ENCODE measurements around the gene TDRD6.
"Not testable (repeated sequence)": the region's sequence is repeated elsewhere in the genome, so short reads cannot be mapped to it uniquely, and the experiment has no call there.

Gene TDRD6, protein sequence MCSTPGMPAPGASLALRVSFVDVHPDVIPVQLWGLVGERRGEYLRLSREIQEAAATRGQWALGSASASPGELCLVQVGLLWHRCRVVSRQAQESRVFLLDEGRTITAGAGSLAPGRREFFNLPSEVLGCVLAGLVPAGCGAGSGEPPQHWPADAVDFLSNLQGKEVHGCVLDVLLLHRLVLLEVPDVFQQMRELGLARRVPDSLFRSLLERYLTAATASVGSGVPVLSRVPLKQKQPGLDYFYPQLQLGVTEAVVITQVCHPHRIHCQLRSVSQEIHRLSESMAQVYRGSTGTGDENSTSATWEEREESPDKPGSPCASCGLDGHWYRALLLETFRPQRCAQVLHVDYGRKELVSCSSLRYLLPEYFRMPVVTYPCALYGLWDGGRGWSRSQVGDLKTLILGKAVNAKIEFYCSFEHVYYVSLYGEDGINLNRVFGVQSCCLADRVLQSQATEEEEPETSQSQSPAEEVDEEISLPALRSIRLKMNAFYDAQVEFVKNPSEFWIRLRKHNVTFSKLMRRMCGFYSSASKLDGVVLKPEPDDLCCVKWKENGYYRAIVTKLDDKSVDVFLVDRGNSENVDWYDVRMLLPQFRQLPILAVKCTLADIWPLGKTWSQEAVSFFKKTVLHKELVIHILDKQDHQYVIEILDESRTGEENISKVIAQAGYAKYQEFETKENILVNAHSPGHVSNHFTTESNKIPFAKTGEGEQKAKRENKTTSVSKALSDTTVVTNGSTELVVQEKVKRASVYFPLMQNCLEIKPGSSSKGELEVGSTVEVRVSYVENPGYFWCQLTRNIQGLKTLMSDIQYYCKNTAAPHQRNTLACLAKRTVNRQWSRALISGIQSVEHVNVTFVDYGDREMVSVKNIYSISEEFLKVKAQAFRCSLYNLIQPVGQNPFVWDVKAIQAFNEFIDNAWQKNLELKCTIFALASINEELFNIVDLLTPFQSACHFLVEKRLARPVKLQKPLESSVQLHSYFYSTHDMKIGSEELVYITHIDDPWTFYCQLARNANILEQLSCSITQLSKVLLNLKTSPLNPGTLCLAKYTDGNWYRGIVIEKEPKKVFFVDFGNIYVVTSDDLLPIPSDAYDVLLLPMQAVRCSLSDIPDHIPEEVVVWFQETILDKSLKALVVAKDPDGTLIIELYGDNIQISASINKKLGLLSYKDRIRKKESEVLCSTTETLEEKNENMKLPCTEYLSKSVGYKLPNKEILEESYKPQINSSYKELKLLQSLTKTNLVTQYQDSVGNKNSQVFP (N-terminal part only)

DNA sequence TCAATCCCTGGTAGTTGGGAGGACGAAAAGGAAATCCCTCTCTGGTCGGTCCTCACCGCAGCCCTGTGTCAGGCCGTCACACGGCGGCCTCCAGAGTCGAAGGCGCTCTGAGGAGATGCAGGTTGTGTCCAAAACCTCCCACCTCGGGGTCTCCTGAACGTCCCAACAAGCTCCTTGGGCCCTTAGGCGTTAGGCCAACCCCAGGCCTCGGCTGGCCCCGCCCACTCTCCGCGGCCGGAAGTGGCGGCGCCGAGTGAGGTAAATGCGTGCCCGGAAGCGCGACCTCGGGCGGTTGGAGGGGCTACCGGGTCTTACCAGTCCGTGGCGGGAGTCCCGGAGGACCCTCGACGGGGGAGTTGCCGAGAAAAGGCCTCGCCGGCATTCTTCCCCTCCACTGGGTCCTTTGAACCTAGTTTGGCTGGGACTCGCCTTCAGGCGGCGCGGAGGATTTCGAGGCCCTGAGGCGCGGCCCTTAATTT is at the start of gene TDRD6:
TSS of gene TDRD6 (plus strand) at position 267 of the 479 bp plus-strand sequence. CDS start 244 bp downstream, outside the sequence.
- no peak for DNase-seq (ENCODE audit: low read depth)

DNA sequence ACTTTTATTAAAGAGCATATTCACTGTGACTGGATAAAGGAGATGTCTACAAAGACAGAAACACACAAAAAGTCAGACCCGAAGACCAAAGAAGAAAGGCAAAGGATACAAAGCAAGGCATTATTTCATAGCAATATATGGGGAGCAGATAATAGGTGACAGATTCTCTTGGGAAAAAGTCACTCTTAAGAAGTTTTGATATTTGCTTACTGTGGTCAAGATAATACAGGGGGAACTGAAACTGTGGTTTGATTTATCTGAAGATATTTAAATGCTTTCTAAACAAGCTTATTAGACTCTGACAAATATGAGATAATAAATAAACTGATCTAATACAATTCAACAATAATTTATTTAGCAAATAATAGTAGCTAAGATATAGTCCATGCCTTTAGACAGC is 49.8 kb upstream of the TDRD6 start:
- no peak for DNase-seq (ENCODE audit: low read depth)

DNA sequence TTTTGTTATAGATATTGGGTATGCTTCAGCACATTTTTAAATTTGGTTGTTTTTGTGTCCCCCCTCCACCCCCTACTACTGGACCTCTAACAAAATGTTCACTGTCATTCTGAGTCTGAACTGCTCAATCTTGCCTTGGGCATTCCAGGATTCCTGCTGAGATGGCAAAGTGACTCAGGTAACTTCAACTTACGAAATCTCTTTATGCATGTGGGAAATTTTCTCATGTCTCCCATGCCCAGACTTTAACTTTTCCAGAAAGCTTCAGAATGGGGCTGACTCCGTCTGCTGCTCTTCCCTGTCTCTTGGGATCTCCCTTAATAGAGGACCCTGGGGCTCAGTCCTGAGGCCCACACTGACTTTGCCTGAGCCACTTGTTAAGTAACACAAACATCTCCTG is 49.0 kb upstream of the TDRD6 start:
- DNase-seq (ENCODE audit: low read depth): no peak

DNA sequence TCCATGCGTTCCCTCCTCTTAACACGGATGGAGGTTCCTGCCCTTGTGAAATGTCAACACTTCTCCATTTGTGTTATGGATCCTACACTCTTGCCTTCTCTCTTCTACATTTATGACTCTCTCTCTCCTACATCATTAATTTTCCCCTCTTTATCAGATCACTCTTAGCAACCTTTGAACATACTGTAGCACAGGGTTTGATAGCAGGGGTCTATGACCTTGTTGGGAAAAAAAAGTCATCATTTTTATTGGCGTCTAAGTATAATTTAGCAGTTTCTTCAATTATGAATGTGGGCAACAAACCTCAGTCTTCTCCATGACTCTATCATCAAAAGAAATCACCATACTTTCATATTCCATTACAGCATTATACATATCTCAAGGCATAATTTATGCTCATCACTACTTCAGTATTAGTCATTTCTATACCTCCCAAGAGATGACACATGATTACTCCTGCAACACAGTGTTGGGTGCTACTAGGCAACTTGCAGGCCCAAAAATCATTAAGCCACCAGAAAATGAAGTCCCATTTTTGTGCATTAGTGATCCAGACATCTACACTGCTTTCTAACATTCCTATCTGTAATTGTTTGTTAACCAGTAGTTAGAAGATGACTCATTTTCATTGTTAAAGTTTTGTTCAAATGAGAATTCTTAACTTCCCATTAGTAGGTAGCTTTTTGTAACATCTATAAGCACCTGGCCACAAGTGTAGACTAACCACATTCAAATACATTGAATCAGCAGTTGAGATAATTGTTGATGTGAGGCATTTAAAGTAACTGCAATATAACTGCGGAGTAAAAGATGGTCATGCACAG is 44.5 kb upstream of the TDRD6 start:
- DNase-seq (ENCODE audit: low read depth): no peak

DNA sequence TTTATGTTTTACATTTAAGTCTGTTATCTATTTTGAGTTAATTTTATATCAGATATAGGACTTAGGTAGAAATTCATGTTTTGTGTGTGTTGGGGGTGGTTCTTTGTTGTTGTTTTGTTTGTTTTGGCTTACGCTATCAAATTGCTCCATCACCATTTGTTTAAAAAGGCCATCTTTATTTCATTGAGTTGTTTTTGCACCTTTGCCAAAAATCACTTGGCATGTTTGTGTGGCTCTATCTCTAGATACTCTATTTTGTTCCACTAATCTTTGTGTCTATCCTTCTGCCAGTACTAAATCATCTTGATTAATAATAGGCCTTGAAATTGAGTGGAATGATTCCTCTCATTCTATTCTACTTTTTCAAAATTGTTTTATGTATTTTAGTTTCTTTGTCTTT is 42.4 kb upstream of the TDRD6 start:
- no peak for DNase-seq (ENCODE audit: low read depth)

DNA sequence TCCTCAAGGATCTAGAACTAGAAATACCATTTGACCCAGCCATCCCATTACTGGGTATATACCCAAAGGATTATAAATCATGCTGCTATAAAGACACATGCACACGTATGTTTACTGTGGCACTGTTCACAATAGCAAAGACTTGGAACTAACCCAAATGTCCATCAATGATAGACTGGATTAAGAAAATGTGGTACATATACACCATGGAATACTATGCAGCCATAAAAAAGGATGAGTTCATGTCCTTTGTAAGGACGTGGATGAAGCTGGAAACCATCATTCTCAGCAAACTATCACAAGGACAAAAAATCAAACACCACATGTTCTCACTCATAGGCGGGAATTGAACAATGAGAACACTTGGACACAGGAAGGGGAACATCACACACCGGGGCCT is 39.6 kb upstream of the TDRD6 start:
- DNase-seq (ENCODE audit: low read depth): not testable (repeated sequence)

DNA sequence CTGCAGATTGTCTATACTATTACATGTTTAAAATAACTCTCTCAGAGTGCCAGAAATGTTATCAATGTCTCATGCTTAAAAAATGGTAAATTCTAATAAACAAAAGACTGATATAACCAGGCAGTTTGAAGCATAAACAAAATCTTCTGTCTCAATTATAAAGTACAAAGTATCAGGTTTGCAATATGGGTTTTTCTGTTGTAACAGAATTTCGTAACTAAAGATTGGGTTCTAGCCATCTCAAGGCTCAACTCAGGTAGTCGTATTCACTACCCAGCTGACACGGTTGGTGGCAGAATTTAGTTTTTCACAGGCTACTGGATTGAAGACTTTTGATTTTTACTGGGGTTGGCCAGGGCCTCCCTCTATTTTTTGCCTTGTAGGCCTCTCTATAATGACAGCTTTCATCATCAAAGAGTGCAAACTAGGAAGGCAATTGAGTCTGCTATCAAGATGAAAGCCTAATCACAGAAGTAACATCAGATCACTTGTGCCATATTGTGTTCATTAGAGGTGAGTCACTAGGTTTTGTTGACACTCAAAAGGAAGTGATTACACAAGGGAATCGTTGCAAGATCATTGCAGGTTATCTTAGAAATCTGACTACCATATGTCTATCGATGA is 38.7 kb upstream of the TDRD6 start:
- DNase-seq (ENCODE audit: low read depth): no peak

DNA sequence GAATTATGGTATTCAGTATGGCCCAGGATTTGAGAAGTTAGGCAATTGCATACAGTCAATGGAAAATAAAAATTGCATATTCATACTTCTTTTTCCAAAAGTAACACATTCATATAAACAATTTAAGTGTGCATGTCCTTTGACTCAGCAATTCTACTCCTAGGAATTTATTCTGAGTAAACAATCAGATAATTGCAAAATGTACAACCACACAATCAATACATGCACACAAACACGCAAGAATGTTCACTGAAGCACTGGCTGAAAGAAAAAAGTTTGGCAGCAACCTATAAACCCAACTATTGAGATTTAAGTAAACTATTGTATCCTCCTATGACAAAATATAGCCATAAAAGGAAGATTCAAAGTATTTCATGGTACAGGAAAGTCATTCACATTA is 36.7 kb upstream of the TDRD6 start:
- DNase-seq (ENCODE audit: low read depth): no peak

DNA sequence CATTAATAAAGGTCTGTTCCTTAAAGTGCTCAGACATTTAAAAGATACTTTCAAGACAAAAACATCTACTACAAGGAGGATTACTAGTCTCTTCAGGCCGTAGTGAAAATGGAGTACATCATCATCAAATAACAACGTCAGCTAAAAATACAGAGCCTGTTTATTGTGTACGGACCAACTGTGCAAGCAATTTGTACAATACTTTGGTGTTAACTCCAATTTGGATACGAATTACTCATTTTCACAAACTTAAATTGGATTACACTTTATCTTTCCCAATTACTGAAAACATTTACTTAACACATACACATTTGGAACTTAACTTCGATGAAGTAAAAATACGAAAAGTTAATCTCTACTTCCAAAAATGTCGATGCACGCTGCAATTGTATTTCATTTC is 35.9 kb upstream of the TDRD6 start:
- DNase-seq (ENCODE audit: low read depth): no peak

DNA sequence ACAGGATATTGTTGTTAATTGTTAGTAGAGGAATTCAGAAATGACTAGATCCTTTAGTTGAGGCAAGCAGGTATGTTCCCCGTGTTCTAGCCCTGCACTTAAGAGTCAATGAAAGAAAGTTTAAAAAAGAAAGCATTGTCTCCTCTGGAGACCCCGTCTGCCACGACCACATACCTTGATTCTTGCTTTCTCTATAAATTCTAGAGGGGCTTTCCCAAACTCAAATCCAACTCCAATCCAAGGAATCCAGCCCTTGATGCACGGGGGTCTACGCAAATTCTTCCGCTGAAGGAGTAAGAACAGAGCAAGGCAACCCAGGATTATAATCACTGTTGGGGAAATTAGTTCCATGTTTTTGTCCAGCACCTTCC is 35.5 kb upstream of the TDRD6 start:
- DNase-seq (ENCODE audit: low read depth): no peak

DNA sequence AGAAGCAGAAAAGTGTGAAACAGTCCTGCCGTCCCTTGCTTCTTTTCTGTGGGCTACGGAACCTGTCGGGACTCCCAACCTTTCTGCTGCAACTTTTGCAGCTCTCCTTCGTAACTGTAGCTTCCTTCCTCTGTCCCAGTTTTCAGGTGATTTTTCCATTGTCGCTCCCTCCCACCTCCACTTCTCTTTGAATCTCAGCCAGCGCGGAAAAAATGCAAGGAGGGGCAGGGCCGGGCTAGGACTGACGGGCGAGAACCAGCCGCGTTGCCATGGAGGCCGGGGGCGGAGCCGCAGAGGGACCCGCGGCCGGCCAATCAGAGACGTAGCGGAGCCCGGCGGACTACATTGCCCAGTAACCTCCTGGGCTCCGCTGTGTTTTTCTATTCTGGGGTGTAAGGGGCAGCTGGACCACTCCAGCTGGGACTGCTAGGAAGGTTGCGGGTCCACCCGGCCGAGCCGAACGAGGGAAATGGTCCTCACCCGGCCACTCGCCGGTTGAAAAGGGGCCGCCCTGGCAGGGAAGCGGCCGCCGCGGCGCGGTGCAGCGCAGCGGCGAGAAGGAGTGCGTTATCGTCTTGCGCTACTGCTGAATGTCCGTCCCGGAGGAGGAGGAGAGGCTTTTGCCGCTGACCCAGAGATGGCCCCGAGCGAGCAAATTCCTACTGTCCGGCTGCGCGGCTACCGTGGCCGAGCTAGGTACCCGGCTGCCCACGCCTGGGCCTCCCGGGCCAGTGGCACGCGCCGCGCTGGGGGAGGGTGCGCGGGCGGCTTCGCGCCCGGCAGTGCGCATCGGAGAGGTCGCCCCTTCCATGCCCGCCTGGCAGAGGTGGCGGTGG is 34.9 kb upstream of the TDRD6 start, which contains the start of the genes CYP39A1 and SLC25A27:
TSS of gene CYP39A1 (minus strand) at position 216 of the 836 bp plus-strand sequence. CDS start 236 bp downstream, outside the sequence.
TSS of gene SLC25A27 (plus strand) at position 373 of the 836 bp plus-strand sequence. CDS start at position 591, 218 bp downstream.
- peak; percentile 11 for DNase-seq (ENCODE audit: low read depth)

DNA sequence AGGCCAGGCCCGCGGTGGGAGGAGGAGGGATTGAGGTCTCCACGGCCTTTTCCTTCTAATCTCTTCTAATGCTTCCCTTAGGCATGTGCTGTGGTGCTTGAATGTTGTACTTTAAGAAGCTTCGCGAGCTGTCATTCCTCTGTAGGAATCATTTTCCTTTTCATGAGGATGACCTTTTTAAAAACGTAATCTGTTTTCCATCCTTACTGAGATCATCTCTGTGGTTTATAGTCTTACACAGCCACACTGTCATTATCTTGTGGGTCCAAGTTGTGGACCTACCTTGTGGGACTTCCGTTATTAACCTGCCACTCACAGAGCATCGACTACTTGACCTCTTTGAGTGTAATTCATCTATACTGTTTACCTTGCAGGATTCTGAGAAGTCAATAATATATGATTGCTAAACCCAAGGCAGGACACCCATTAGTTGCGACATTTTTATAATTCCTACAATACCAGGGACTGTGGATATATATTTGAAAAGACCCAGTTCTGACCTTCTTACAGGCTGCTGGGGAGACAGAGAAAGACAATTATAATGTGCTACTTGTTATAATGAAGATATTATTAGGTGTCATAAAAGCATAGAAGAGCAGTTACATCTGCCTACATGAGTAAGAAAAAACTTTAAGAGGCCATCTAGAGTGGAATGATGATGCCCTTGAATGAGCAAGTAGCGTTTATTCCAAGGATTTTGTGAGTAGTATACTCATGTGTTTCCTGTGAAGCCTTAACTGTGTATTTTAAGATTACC is 34.1 kb upstream of the TDRD6 start:
- no peak for DNase-seq (ENCODE audit: low read depth)

DNA sequence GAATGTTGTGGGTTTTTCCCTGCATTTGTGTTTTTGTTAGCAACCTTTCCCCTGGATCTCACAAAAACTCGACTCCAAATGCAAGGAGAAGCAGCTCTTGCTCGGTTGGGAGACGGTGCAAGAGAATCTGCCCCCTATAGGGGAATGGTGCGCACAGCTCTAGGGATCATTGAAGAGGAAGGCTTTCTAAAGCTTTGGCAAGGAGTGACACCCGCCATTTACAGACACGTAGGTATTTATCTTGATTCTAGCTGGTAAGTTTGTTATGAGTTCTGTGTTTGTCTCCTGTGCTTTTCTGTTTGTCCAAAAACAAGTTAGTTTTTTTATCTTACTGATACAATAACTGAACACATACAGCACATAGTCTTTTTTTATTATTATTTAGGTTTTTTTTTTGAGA is 31.9 kb upstream of the TDRD6 start:
- DNase-seq (ENCODE audit: low read depth): no peak

DNA sequence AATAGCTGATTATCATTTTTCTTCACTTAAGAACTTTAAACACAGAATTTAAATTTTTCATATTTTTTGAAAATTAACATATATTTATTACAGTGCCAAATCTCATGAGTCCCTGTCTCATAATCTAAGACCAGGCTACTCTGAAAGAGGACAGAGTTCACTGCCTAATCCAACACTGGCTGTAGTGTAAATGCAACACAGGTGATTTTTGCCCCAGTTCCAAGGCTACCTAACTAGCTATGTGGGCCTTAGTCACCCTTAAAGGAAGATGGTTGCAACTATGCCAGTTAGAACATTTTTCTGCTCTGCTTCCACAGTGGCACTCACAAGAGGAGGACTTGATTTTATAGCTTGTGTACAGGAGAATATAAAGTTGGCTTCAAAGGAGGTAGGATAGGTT is 30.0 kb upstream of the TDRD6 start:
- DNase-seq (ENCODE audit: low read depth): no peak

DNA sequence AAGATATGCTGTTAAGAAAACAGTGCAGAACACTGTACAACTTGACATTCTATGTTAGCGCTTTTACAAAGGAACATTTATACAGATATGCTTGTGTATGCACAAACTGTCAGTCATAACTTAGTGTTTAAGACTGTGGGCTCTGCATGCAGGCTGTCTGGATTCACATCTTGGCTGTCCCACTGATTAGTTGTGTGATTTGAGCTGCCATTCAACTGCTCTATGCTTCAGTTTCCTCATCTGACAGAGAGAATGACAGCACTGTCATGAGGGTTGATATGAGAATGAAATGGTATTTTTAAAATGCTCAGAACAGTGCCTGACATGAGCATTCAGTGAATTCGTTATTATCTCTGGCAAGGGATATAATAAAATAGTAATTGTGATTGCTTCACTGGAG is 26.2 kb upstream of the TDRD6 start:
- DNase-seq (ENCODE audit: low read depth): no peak

DNA sequence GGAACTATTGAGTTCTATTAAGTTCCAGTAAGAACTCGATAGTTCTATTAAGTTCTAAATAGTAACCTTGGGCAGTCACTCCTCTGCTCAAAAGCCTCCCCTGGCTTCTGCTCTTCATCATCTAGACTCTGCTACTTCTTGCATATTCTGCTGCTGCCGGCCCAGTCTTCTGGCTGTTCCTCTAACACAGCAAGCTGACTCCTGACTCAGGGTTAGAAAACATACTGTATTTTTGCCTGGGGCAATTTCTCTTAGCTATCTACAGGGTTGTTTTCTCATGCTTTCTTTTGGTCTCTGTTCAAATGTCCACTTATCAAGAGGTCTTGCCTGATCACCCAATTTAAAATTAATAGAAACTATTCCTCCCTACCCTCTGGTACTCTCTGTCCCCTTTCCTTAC is 20.3 kb upstream of the TDRD6 start:
- DNase-seq (ENCODE audit: low read depth): no peak

DNA sequence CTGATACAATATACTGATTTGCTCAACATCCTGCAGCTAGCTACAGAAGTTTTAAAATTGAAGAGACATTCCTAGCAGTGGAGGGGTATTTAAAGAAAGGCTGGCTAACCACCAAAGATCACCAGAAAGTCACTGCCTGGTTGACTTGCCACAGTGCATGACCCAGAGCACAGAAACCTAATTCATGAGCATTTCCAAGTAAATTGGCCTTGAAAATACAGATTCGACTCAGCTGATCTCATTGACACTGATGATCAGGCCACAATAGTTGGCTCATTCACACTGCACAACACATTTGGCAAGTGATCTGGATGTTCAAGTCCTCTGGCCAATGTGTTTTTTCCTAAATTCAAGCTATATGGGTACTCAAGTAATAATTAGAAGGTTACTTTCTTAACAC is 13.3 kb upstream of the TDRD6 start:
- no peak for DNase-seq (ENCODE audit: low read depth)

DNA sequence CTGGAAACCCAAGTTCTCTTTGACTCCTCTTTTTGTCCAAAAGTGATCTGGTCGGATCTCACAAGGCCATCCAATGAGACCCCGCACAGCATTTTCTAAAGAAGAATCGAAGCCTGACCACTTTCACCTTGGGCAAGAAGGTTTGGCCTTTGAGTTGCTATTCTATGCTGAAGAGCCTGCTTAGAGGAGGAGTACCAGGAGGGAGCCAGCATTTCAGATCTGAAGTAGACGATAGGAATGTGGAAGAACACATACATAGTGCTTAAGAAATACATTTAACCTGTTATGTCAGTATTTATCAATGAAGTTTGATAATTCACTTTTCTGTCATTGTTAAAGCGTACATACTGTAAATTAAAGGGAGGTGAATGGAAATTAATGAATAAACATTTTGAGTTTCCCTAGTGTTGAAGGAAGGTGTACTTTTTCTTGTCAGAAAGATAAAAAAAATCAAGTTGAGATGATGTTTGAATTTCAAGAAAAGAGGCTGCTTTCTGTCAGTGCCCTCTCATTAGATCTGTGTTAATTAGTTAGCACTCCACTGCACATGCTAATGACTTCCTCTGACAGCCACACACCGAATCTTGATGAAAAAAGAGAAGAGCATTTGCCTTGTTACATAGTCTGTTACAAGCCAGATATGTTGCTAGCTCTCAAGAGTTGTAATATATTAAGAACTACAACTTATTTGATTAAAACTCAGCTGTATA is 10.9 kb upstream of the TDRD6 start:
- no peak for DNase-seq (ENCODE audit: low read depth)
